Neural cell (in vitro differentiated cells): ENCODE measurements around the gene EMILIN3. TPM values are rescaled to one million over a fixed set of nuclear protein-coding genes. Genes with fewer than 3 reads are reported as not detected.

ENCODE experiments used
- H2AFZ ChIP-seq: fragments of 200-600, 300-800 bp; sonication (generic), shearing (Covaris generic); 2 replicates; pipeline ENCODE4 v1.6.0; 2014; ENCODE audit warnings: low read depth, mild to moderate bottlenecking, antibody characterized with exemption, low read length, moderate library complexity
- H3F3A ChIP-seq: fragments of 200-600 bp; shearing (Covaris generic); 2 replicates; pipeline ENCODE4 v1.6.1; 2016; ENCODE audit warnings: mild to moderate bottlenecking, moderate library complexity, mixed read lengths, antibody characterized with exemption, low read length; ENCODE audit not compliant: insufficient read depth, poor library complexity, severe bottlenecking
- H3K27ac ChIP-seq: fragments of 200-600, 300-800 bp; sonication (generic), shearing (Covaris generic); 2 replicates; pipeline ENCODE4 v1.5.1; 2014; ENCODE audit warnings: mild to moderate bottlenecking, low read length, moderate library complexity
- H3K27me3 ChIP-seq: fragments of 300-800, 200-600 bp; sonication (generic), shearing (Covaris generic); 2 replicates; pipeline ENCODE4 v1.6.0; 2014; ENCODE audit warnings: mild to moderate bottlenecking, low read depth, low read length, moderate library complexity; ENCODE audit not compliant: insufficient read depth
- H3K36me3 ChIP-seq: fragments of 300-800, 200-600 bp; sonication (generic), shearing (Covaris generic); 2 replicates; pipeline ENCODE4 v1.5.1; 2014; ENCODE audit warnings: mild to moderate bottlenecking, antibody characterized with exemption, low read length, moderate library complexity; ENCODE audit not compliant: insufficient read depth
- H3K4me2 ChIP-seq: fragments of 300-800, 200-600 bp; sonication (generic), shearing (Covaris generic); 2 replicates; pipeline ENCODE4 v1.6.0; 2014; ENCODE audit warnings: mild to moderate bottlenecking, low read length
- H3K4me3 ChIP-seq: fragments of 300-800, 200-600 bp; sonication (generic), shearing (Covaris generic); 2 replicates; pipeline ENCODE4 v1.5.1; 2014; ENCODE audit warnings: mild to moderate bottlenecking, low read length, moderate library complexity
- H3K79me2 ChIP-seq: fragments of 200-600 bp; shearing (Covaris generic); replicated peaks from 2 replicates; pipeline ENCODE4 v1.6.0; 2014; ENCODE audit warnings: mild to moderate bottlenecking, low read length, moderate library complexity; ENCODE audit not compliant: insufficient read depth
- H3K9ac ChIP-seq: fragments of 300-800, 200-600 bp; sonication (generic), shearing (Covaris generic); 2 replicates; pipeline ENCODE4 v1.6.1; 2016; ENCODE audit warnings: mild to moderate bottlenecking, low read length, mixed read lengths
- H3K9me2 ChIP-seq: fragments of 200-600 bp; shearing (Covaris generic); 2 replicates; pipeline ENCODE4 v1.6.1; 2016; ENCODE audit warnings: mild to moderate bottlenecking, low read length, mixed read lengths; ENCODE audit not compliant: insufficient read depth
- H3K9me3 ChIP-seq: fragments of 200-600, 300-800 bp; sonication (generic), shearing (Covaris generic); 2 replicates; pipeline ENCODE4 v1.6.1; 2016; ENCODE audit warnings: mild to moderate bottlenecking, mixed run types, low read length, moderate library complexity, mixed read lengths
- H4K20me1 ChIP-seq: fragments of 200-600 bp; shearing (Covaris generic); 2 replicates; pipeline ENCODE4 v1.6.1; 2016; ENCODE audit warnings: mild to moderate bottlenecking, mixed run types; ENCODE audit not compliant: insufficient read depth
- CTCF ChIP-seq: fragments of 450-650 bp; IDR thresholded peaks from 2 replicates; pipeline ENCODE4 v1.5.1; 2014; ENCODE audit warnings: antibody characterized with exemption, mild to moderate bottlenecking, moderate library complexity; ENCODE audit not compliant: poor library complexity, severe bottlenecking
- EP300 ChIP-seq: fragments of 450-650 bp; conservative IDR thresholded peaks from 2 replicates; pipeline ENCODE4 v1.6.1; 2014; ENCODE audit warnings: antibody characterized with exemption, mild to moderate bottlenecking, moderate library complexity; ENCODE audit not compliant: poor library complexity, severe bottlenecking
- EZH2 ChIP-seq: fragments of 200-600, 300-800 bp; shearing (Covaris generic), sonication (generic); IDR thresholded peaks from 2 replicates; pipeline ENCODE4 v1.6.1; 2014; ENCODE audit warnings: antibody characterized with exemption, low read length, borderline replicate concordance, mild to moderate bottlenecking; ENCODE audit not compliant: insufficient read depth, poor library complexity, severe bottlenecking
- MXI1 ChIP-seq: fragments of 450-650 bp; conservative IDR thresholded peaks from 2 replicates; pipeline ENCODE4 v1.6.1; 2014; ENCODE audit warnings: antibody characterized with exemption, mild to moderate bottlenecking; ENCODE audit not compliant: poor library complexity, severe bottlenecking
- POLR2AphosphoS5 ChIP-seq: IDR thresholded peaks from 2 replicates; pipeline ENCODE4 v1.6.1; 2012
- RAD21 ChIP-seq: fragments of 450-650 bp; conservative IDR thresholded peaks from 2 replicates; pipeline ENCODE4 v1.6.1; 2014; ENCODE audit warnings: antibody characterized with exemption, mild to moderate bottlenecking, moderate library complexity
- REST ChIP-seq: IDR thresholded peaks from 2 replicates; pipeline ENCODE4 v1.6.1; 2012; ENCODE audit warnings: borderline replicate concordance
- SMC3 ChIP-seq: fragments of 450-650 bp; conservative IDR thresholded peaks from 2 replicates; pipeline ENCODE4 v1.6.1; 2014; ENCODE audit warnings: antibody characterized with exemption, mild to moderate bottlenecking, moderate library complexity; ENCODE audit not compliant: poor library complexity
- TAF1 ChIP-seq: IDR thresholded peaks from 2 replicates; pipeline ENCODE4 v1.6.1; 2012; ENCODE audit warnings: low read depth
- polyA plus RNA-seq: library from polyadenylated mRNA; depleted of rRNA; stranded (reverse); fragments of >200 nt; gene quantifications from 2 replicates; pipeline ENCODE4 v1.2.3, GENCODE V29; 2014

Gene EMILIN3
- polyA plus RNA-seq, 1 donor from 2014 or later = 0.30 TPM

GRCh38 chr20:41394931-41395666 is 28.5 kb upstream of the EMILIN3 start:
- H3K4me2 ChIP-seq = no peak overlapping the region
- no peak overlapping the region for H2AFZ ChIP-seq
- H4K20me1 ChIP-seq = no peaks in the 10 kb centered on the region
- no peaks in the 10 kb centered on the region for H3K79me2 ChIP-seq
- no peaks in the 10 kb centered on the region for H3K36me3 ChIP-seq
- H3F3A ChIP-seq = no peaks in the 10 kb centered on the region
- H3K9me2 ChIP-seq = no peaks in the 10 kb centered on the region
- TF ChIP-seq MXI1 = no peak
- no peak for TF ChIP-seq TAF1
- no peak for TF ChIP-seq POLR2AphosphoS5
- TF ChIP-seq EP300 = no peak
- TF ChIP-seq SMC3 = no peak
- no peak for TF ChIP-seq EZH2
- TF ChIP-seq REST = no peak
- no peak for TF ChIP-seq RAD21
- no peak for TF ChIP-seq CTCF
- no peaks in the 10 kb centered on the region for H3K9me3 ChIP-seq
- no peak overlapping the region for H3K27ac ChIP-seq
- no peak overlapping the region for H3K9ac ChIP-seq
- no peak overlapping the region for H3K4me3 ChIP-seq
- no peaks in the 10 kb centered on the region for H3K27me3 ChIP-seq

GRCh38 chr20:41394081-41394480 is 27.5 kb upstream of the EMILIN3 start:
- no peaks in the 10 kb centered on the region for H4K20me1 ChIP-seq

More at GRCh38 chr20:41394081-41394480, 27.5 kb upstream of the EMILIN3 start:
- no peak overlapping the region for H3K9ac ChIP-seq
- no peaks in the 10 kb centered on the region for H3K9me3 ChIP-seq
- no peaks in the 10 kb centered on the region for H3F3A ChIP-seq
- no peak for TF ChIP-seq EP300
- no peak for TF ChIP-seq POLR2AphosphoS5
- no peak for TF ChIP-seq CTCF
- no peak for TF ChIP-seq TAF1
- H2AFZ ChIP-seq = no peak overlapping the region
- no peaks in the 10 kb centered on the region for H3K79me2 ChIP-seq
- no peak overlapping the region for H3K4me2 ChIP-seq
- H3K36me3 ChIP-seq = no peaks in the 10 kb centered on the region
- no peaks in the 10 kb centered on the region for H3K27me3 ChIP-seq
- no peaks in the 10 kb centered on the region for H3K9me2 ChIP-seq
- H3K4me3 ChIP-seq = no peak overlapping the region
- H3K27ac ChIP-seq = no peak overlapping the region
